Subcutaneous adipose tissue (tissue), 4 donors: ENCODE measurements around the gene TIMM23. TPM values are rescaled to one million over a fixed set of nuclear protein-coding genes. Genes with fewer than 3 reads are reported as not detected.

ENCODE experiments used
- CTCF ChIP-seq: fragments of 450-650 bp; IDR thresholded peaks from one replicate; pipeline ENCODE4 v1.5.1; 2016; ENCODE audit warnings: low read depth, mild to moderate bottlenecking, control low read depth, antibody characterized with exemption, moderate library complexity
- total RNA-seq, 4 donors: library from RNA; depleted of rRNA; stranded (reverse); fragments of >200 nt; gene quantifications; one replicate each; pipeline ENCODE4 v1.1.0, GENCODE V29; 2016

Gene TIMM23
- total RNA-seq, 4 donors from 2014 or later, result 36.0 to 87.7 (median 43.5) TPM

GRCh38 chr10:46004963-46005362 lies 32.7 kb downstream of the TIMM23 start:
- no peak for TF ChIP-seq CTCF

GRCh38 chr10:46005383-46005782 lies 33.1 kb downstream of the TIMM23 start:
- TF ChIP-seq CTCF, result no peak

- no peak for TF ChIP-seq CTCF
These were observed 33.9 kb downstream of the TIMM23 start for GRCh38 chr10:46006219-46006618.

- no peak for TF ChIP-seq CTCF
These were observed 40.5 kb downstream of the TIMM23 start for GRCh38 chr10:46012746-46013145.

- TF ChIP-seq CTCF, result no peak
These were observed 41.9 kb downstream of the TIMM23 start for GRCh38 chr10:46014206-46014605.

GRCh38 chr10:46014683-46015405 lies 42.6 kb downstream of the TIMM23 start:
- no peak for TF ChIP-seq CTCF

GRCh38 chr10:46016190-46016589 lies 43.9 kb downstream of the TIMM23 start:
- no peak for TF ChIP-seq CTCF
